HEK293 (cell line): ENCODE results near the gene HYAL3.

ENCODE experiments used
- TF ChIP-seq, protein P1 (sequence below): fragments of 450-650 bp; IDR thresholded peaks from 2 replicates; pipeline ENCODE4 v1.5.1; 2018; ENCODE audit warnings: missing biosample characterization, mild to moderate bottlenecking, missing genetic modification characterization
- TF ChIP-seq, protein P2 (sequence below): fragments of 450-650 bp; formaldehyde crosslinking; IDR thresholded peaks from 2 replicates; pipeline ENCODE4 v1.5.1; 2016; ENCODE audit warnings: missing biosample characterization, missing genetic modification characterization
- TF ChIP-seq, protein P3 (sequence below): fragments of 450-650 bp; formaldehyde crosslinking; IDR thresholded peaks from 2 replicates; pipeline ENCODE4 v1.5.1; 2016; ENCODE audit warnings: missing biosample characterization, missing genetic modification characterization

DNA sequence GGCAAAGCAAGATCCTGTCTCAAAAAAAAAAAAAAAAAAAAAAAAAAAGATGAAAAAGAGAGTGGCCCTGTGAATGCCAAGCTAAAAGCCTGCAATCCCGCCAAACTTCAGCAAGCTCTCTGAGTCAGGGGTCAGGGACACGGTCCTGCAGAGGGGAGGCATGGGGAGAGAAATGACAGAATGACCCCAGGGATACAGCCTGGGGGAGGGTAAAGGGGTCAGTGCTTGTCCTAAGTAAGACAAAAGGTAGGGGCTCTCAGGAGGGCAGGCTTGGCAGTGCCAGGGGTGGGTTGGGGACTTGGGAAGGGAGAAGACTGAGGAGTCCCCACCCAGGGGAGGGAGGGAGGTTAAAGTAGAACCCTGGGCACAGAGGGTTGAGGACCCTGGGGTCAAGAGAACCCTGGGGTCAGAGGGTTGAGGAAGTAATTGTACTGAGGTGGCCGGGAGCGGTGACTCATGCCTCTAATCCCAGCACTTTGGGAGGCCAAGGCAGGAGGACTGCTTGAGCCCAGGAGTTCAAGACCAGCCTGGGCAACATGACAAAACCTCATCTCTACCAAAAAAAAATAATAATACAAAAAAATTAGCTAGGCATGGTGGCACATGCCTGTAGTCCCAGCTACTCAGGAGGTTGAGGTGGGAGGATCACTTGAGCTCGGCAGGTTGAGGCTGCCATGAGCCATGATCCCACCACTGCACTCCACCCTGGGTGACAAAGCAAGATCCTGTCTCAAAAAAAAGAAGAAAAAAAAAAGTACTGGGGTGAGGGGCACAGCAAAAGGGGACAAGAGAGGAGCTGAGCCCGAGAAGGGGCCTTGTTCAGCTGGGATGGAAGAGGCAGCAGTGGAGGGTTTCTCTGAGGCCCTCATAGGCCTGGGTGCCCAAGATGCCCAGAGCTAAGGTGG is 35.5 kb downstream of the HYAL3 start:
- TF ChIP-seq, protein P1, sequence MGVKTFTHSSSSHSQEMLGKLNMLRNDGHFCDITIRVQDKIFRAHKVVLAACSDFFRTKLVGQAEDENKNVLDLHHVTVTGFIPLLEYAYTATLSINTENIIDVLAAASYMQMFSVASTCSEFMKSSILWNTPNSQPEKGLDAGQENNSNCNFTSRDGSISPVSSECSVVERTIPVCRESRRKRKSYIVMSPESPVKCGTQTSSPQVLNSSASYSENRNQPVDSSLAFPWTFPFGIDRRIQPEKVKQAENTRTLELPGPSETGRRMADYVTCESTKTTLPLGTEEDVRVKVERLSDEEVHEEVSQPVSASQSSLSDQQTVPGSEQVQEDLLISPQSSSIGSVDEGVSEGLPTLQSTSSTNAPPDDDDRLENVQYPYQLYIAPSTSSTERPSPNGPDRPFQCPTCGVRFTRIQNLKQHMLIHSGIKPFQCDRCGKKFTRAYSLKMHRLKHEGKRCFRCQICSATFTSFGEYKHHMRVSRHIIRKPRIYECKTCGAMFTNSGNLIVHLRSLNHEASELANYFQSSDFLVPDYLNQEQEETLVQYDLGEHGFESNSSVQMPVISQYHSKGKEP (tag by site-specific recombination) = no peak
- TF ChIP-seq, protein P2, sequence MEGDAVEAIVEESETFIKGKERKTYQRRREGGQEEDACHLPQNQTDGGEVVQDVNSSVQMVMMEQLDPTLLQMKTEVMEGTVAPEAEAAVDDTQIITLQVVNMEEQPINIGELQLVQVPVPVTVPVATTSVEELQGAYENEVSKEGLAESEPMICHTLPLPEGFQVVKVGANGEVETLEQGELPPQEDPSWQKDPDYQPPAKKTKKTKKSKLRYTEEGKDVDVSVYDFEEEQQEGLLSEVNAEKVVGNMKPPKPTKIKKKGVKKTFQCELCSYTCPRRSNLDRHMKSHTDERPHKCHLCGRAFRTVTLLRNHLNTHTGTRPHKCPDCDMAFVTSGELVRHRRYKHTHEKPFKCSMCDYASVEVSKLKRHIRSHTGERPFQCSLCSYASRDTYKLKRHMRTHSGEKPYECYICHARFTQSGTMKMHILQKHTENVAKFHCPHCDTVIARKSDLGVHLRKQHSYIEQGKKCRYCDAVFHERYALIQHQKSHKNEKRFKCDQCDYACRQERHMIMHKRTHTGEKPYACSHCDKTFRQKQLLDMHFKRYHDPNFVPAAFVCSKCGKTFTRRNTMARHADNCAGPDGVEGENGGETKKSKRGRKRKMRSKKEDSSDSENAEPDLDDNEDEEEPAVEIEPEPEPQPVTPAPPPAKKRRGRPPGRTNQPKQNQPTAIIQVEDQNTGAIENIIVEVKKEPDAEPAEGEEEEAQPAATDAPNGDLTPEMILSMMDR (tag by site-specific recombination) = no peak
- TF ChIP-seq, protein P3, sequence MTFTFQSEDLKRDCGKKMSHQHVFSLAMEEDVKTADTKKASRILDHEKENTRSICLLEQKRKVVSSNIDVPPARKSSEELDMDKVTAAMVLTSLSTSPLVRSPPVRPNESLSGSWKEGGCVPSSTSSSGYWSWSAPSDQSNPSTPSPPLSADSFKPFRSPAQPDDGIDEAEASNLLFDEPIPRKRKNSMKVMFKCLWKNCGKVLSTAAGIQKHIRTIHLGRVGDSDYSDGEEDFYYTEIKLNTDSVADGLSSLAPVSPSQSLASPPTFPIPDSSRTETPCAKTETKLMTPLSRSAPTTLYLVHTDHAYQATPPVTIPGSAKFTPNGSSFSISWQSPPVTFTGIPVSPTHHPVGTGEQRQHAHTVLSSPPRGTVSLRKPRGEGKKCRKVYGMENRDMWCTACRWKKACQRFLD (tag by site-specific recombination) = no peak
